Measurements from ENCODE around the gene KIF1A.

The KIF1A gene

GRCh38 chr2:240672076-240672700 is 147.8 kb downstream of the KIF1A start:
- TF ChIP-seq TAF1 (IDR thresholded peaks at IDR 0.05; ENCODE audit: borderline replicate concordance, insufficient read depth, low read length) (no peak), SIN3A (IDR thresholded peaks at IDR 0.05; ENCODE audit: borderline replicate concordance, insufficient read depth, low read length) (no peak), REST (IDR thresholded peaks at IDR 0.05; ENCODE audit: insufficient read depth in 1 of 2, low read depth in 2 of 2, low read length in 2 of 2) (no peak), POLR2AphosphoS5 (IDR thresholded peaks at IDR 0.05; ENCODE audit: low read depth, low read length) (no peak), FOXP2 (optimal IDR thresholded peaks at IDR 0.05; ENCODE audit: borderline replicate concordance, extremely low read depth, extremely low read length, insufficient read depth) (no peak)

- no peak for TF ChIP-seq FOXP2 (optimal IDR thresholded peaks at IDR 0.05; ENCODE audit: borderline replicate concordance, extremely low read depth, extremely low read length, insufficient read depth)
- no peak for TF ChIP-seq SIN3A (IDR thresholded peaks at IDR 0.05; ENCODE audit: borderline replicate concordance, insufficient read depth, low read length)
- TF ChIP-seq REST (IDR thresholded peaks at IDR 0.05; ENCODE audit: insufficient read depth in 1 of 2, low read depth in 2 of 2, low read length in 2 of 2) = no peak
- TF ChIP-seq POLR2AphosphoS5 (IDR thresholded peaks at IDR 0.05; ENCODE audit: low read depth, low read length) = no peak
- TF ChIP-seq TAF1 (IDR thresholded peaks at IDR 0.05; ENCODE audit: borderline replicate concordance, insufficient read depth, low read length) = no peak
Observed at GRCh38 chr2:240670950-240671349, 149.1 kb downstream of the KIF1A start.

- no peak for TF ChIP-seq SIN3A (IDR thresholded peaks at IDR 0.05; ENCODE audit: borderline replicate concordance, insufficient read depth, low read length)
- no peak for TF ChIP-seq FOXP2 (optimal IDR thresholded peaks at IDR 0.05; ENCODE audit: borderline replicate concordance, extremely low read depth, extremely low read length, insufficient read depth)
- TF ChIP-seq POLR2AphosphoS5 (IDR thresholded peaks at IDR 0.05; ENCODE audit: low read depth, low read length) = no peak
Observed at GRCh38 chr2:240670402-240670801, 149.6 kb downstream of the KIF1A start.

- no peak for TF ChIP-seq POLR2AphosphoS5 (IDR thresholded peaks at IDR 0.05; ENCODE audit: low read depth, low read length)
- TF ChIP-seq FOXP2 (optimal IDR thresholded peaks at IDR 0.05; ENCODE audit: borderline replicate concordance, extremely low read depth, extremely low read length, insufficient read depth) = no peak
Observed at GRCh38 chr2:240664622-240665021, 155.4 kb downstream of the KIF1A start.
